ENCODE data around the gene DAZAP1.

DAZAP1 gene

DNA sequence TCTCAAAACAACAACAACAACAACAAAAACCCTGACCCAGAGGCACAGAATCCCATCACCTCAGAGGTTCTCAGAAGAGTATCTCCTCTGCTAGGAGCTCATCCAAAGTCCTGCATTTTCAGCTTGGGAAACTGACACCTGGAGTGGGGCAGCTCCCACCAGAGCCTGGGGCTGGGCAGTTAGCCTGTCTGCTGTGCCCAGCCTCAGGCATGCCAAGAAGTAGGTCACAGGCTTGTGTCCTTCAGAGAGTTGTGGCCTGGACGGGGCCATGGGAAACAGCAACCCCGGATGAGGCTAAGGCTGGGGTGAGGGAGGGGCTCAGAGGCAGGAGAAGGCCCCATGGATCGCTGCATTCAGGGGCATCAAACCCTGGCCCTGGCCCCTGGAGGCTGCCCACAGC, 21.6 kb upstream of the DAZAP1 start:
- DNase-seq (ENCODE audit: low spot score), result no peak
- TF ChIP-seq, protein P1, sequence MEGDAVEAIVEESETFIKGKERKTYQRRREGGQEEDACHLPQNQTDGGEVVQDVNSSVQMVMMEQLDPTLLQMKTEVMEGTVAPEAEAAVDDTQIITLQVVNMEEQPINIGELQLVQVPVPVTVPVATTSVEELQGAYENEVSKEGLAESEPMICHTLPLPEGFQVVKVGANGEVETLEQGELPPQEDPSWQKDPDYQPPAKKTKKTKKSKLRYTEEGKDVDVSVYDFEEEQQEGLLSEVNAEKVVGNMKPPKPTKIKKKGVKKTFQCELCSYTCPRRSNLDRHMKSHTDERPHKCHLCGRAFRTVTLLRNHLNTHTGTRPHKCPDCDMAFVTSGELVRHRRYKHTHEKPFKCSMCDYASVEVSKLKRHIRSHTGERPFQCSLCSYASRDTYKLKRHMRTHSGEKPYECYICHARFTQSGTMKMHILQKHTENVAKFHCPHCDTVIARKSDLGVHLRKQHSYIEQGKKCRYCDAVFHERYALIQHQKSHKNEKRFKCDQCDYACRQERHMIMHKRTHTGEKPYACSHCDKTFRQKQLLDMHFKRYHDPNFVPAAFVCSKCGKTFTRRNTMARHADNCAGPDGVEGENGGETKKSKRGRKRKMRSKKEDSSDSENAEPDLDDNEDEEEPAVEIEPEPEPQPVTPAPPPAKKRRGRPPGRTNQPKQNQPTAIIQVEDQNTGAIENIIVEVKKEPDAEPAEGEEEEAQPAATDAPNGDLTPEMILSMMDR (IDR thresholded peaks at IDR 0.05; ENCODE audit: extremely low read depth, missing control alignments), result no peak

DNA sequence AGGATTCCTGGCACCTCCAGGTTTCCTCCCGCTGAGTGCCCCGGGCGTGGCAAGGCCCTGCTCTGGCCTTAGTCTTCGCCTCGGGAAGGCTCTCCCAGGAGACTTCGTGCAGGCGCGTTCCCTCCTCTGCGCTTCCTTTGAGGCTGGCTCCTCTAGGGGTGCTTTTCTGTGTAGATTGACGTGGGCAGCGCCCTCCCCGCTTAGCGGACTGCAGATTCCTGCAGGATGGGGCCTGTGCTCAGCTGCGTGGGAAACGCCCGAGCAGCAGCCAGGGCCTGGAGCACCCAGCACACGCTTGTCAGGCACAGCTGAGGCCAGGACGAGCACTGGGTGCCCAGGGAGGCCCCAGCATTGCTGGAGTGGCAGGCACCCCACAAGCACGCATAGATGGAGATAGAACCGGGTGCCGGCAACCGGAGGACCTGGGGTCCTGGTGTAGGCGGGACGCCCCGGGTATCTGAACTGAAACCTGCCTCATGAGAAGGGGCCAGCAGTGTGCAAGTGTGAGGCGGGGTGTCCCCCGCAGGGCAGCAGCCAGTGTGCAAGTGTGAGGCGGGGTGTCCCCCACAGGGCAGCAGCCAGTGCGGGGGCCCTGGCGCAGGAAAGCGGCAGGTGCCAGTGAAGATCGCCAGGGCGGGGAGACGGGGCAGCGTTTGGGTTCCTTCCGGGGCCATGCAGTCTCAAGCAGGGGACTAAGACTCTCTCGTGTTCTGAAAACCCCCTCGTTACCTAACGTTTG, 20.3 kb upstream of the DAZAP1 start:
- TF ChIP-seq, protein P1 (IDR thresholded peaks at IDR 0.05; ENCODE audit: extremely low read depth, missing control alignments), result no peak
- no peak for DNase-seq (ENCODE audit: low spot score)

DNA sequence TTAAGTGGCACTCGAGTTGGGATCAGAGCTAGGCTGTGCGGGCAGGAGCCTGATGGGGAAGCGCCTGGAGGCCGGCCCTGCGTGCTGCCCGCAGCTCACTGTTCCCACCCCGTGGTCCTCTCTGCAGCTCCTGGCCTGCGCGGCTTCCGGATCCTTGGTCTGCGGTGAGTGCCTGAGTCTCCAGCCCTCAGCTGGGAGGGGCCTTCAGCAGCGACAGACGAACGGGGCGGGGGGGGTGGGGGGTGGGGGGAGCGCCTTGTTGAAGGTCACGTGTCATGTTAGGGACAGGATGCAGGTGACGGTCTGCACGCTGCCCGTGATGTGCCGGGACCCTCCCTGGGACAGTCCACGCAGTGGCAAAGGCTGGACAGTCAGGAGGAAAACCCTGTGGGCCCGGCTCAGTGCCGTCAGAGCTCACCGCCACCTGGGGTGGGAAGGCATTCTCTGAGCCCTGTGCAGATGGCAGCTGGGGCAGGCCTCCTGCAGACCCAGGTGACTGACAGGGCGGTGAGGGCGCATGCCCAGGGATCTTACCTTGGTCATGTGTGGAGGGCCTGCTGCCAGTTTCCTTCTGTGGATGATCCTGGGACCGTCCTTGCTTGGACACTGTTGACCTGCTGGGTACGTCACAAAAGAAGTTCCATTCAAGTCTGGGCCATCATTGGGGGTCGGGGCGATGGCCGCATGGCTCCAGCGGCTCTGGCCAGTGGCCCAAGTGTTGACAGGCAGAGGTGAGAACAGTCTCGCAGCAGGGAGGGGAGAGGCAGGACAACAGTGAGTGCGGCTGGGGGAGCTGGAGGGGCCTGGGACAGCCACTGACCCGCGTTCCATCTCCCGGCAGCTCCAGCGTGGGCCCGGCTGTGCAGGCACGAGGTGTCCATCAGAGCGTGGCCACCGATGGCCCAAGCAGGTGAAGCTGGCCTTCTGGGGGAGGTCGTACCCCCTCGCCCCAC, 19.4 kb upstream of the DAZAP1 start:
- TF ChIP-seq, protein P1 (IDR thresholded peaks at IDR 0.05; ENCODE audit: extremely low read depth, missing control alignments), result no peak
- no peak for DNase-seq (ENCODE audit: low spot score)

DNA sequence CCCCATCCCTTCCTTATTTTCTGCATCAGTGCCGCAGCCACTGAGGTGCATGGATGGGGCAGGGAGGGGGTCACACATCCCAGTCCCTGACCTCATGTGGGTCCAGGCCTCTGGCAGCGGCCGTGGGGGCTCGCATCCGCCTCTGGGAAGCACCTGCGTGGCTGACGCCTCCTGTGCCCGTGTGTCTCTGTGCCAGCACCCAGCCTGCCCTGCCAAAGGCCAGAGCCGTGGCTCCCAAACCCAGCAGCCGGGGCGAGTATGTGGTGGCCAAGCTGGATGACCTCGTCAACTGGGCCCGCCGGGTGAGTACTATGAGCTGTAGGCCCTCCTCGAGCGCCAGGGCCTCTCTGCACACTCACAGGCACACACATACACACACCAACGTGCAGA, 18.8 kb upstream of the DAZAP1 start:
- TF ChIP-seq, protein P1 (IDR thresholded peaks at IDR 0.05; ENCODE audit: extremely low read depth, missing control alignments), result no peak
- no peak for DNase-seq (ENCODE audit: low spot score)

DNA sequence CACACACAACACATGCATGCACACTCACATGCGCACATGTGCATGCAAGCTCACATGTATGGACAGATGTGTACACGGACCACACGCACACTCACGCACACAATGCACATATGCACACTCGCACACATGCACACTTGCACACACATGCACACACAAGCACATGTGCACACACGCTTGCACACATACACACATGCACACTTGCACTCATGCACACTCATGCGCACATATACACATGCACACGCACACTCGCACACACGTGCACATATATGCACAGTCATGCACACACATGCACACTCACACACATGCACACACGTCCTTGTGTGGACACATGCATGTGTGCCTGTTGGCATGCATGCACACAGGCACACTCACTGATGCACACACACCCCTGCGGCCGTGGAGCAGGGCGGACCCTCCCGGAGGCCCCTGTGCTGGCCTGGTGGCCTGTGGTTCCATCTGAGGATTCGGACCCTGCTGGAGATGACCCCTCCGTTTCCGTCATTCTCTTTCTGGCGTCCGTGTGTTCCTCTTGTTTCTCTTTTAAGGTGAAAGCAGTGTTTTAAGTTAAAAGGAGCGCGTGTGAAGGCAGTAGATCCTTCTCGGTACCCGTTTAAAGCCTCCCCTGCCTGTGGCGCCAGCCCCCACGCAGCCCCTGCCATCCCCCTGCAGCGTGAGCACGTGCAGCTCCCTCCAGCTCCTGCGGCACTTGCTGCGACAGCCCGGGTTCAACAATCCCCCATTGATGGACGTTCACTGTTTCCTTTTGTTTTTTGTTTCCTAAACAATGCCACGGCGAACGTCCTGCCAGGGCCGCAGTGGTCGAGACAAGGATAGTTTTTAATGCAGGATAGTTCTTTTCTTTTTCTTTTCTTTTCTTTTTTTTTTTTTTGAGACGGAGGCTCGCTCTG, 18.1 kb upstream of the DAZAP1 start:
- DNase-seq (ENCODE audit: low spot score), result no peak

DNA sequence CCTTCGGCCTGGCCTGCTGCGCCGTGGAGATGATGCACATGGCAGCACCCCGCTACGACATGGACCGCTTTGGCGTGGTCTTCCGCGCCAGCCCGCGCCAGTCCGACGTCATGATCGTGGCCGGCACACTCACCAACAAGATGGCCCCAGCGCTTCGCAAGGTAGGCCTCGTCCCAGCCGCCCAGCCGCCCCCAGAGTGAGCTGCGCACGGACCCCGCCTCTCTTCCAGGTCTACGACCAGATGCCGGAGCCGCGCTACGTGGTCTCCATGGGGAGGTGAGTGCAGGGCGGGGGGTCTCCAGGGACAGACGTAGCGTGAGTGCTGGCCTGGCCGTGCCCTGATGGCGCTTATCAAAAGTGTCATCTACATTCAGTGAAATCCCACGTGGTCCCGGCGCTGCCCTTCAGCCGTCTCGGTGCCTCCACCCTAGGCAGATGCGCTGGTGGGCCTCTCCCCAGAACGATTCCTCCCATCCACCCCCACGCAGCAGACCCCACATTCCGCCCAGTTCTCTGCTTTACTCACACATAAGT, 16.4 kb upstream of the DAZAP1 start:
- TF ChIP-seq, protein P1 (IDR thresholded peaks at IDR 0.05; ENCODE audit: extremely low read depth, missing control alignments), result no peak
- no peak for DNase-seq (ENCODE audit: low spot score)

More for the DNA sequence above, 18.1 kb upstream of the DAZAP1 start:
- TF ChIP-seq, protein P1 (IDR thresholded peaks at IDR 0.05; ENCODE audit: extremely low read depth, missing control alignments), result no peak

All from GM20000 (cell line).